Suppressor macrophage treated with lipopolysaccharide for 4 hours (primary cell): Measurements from ENCODE around the gene CCSAP.
"Not testable (repeated sequence)": the region's sequence is repeated elsewhere in the genome, so short reads cannot be mapped to it uniquely, and the experiment has no call there.

Experiments
- DNase-seq: peaks from one replicate; pipeline ENCODE4 v3.0.0-alpha.2; 2020

The CCSAP gene

GRCh38 chr1:229342656-229343569 lies at the start of gene CCSAP:
Gene CCSAP (minus strand): TSS chr1:229343047. CDS start chr1:229342465, 582 bp downstream.
- peak; percentile 63 for DNase-seq

GRCh38 chr1:229390130-229390529 lies 47.3 kb upstream of the CCSAP start:
- DNase-seq: no peak

GRCh38 chr1:229388897-229389580 lies 46.2 kb upstream of the CCSAP start:
- peak; percentile 51 for DNase-seq

GRCh38 chr1:229385853-229386456 lies 43.1 kb upstream of the CCSAP start:
- DNase-seq: no peak

GRCh38 chr1:229384822-229385221 lies 42.0 kb upstream of the CCSAP start:
- DNase-seq: no peak

- DNase-seq: no peak
Measured at GRCh38 chr1:229383961-229384360, 41.1 kb upstream of the CCSAP start.

- DNase-seq: no peak
Measured at GRCh38 chr1:229383188-229383587, 40.3 kb upstream of the CCSAP start.

- DNase-seq: no peak
Measured at GRCh38 chr1:229381234-229381633, 38.4 kb upstream of the CCSAP start.

- DNase-seq: no peak
Measured at GRCh38 chr1:229380536-229381160, 37.8 kb upstream of the CCSAP start.

GRCh38 chr1:229379846-229380245 lies 37.0 kb upstream of the CCSAP start:
- DNase-seq: no peak

GRCh38 chr1:229378586-229379367 lies 35.9 kb upstream of the CCSAP start:
- DNase-seq: no peak

GRCh38 chr1:229378035-229378434 lies 35.2 kb upstream of the CCSAP start:
- DNase-seq: not testable (repeated sequence)

- DNase-seq: no peak
Measured at GRCh38 chr1:229377429-229377828, 34.6 kb upstream of the CCSAP start.

GRCh38 chr1:229376521-229376920 lies 33.7 kb upstream of the CCSAP start:
- DNase-seq: no peak

GRCh38 chr1:229374485-229374884 lies 31.6 kb upstream of the CCSAP start:
- DNase-seq: no peak

- DNase-seq: no peak
Measured at GRCh38 chr1:229373395-229373794, 30.5 kb upstream of the CCSAP start.

GRCh38 chr1:229372251-229372650 lies 29.4 kb upstream of the CCSAP start:
- no peak for DNase-seq

GRCh38 chr1:229371624-229372023 lies 28.8 kb upstream of the CCSAP start:
- DNase-seq: no peak

GRCh38 chr1:229370601-229371021 lies 27.8 kb upstream of the CCSAP start:
- no peak for DNase-seq

- no peak for DNase-seq
Measured at GRCh38 chr1:229368347-229368746, 25.5 kb upstream of the CCSAP start.

- DNase-seq: peak; percentile 45
Measured at GRCh38 chr1:229365569-229365968, 22.7 kb upstream of the CCSAP start.
